ENCODE measurements around the gene SCPEP1.
A peak's percentile ranks its signal among the peaks of the same experiment; 100 is the strongest.

SCPEP1 gene, protein sequence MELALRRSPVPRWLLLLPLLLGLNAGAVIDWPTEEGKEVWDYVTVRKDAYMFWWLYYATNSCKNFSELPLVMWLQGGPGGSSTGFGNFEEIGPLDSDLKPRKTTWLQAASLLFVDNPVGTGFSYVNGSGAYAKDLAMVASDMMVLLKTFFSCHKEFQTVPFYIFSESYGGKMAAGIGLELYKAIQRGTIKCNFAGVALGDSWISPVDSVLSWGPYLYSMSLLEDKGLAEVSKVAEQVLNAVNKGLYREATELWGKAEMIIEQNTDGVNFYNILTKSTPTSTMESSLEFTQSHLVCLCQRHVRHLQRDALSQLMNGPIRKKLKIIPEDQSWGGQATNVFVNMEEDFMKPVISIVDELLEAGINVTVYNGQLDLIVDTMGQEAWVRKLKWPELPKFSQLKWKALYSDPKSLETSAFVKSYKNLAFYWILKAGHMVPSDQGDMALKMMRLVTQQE

DNA sequence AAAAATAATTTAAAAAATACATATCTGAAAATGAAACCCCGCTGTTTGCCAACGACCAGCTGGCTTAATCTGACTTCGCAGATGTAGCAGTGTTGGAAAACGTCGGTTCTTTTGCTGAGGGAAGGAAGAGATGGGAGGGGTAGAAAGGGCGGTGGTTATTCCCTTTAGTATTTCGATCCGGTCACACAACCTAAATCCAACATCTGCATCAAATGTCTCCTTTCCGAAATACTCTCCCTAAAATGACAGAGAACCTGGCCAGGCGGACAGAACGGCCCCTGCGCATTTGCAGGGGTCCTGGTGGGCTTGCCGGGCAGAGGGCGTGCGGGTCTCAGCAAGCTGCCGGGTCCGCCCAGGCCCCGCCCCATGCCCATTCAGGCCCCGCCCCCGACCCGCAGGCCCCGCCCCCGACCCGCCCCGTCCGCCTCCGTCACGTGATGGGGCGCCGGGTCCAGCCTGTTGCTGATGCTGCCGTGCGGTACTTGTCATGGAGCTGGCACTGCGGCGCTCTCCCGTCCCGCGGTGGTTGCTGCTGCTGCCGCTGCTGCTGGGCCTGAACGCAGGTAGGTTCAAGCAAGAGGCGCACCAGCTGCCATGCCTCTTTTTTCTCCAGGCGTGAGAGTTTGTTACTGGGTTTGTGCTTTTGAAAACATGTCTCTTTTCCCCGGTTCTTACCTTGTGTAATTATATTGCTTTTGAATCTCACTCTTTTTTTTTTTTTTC, at the start of gene SCPEP1:
Gene SCPEP1, plus strand, starts transcription at position 459 of the 723 bp plus-strand sequence. Its CDS starts 29 bp downstream, at position 488.
- peak within 1 kb of the TSS; percentile 70 to 83 (median 78) for H3K9ac ChIP-seq
- no peaks in the 10 kb centered on the region for H3K27me3 ChIP-seq
- H3K27ac ChIP-seq, result peak within 1 kb of the TSS; percentile 52 to 86 (median 69)
- H3K4me2 ChIP-seq, result peak within 1 kb of the TSS; percentile 82 to 98 (median 89)
- peak within 1 kb of the TSS; percentile 67 to 80 (median 70) for H3K4me3 ChIP-seq
- TF ChIP-seq Cebpa-rat (IDR thresholded peaks at IDR 0.05), result no peak
- peaks cover 0 to 11% (median 0%) of the 10 kb centered on the region in 11 experiments; a peak in 2 of 22 replicates for H4K20me1 ChIP-seq
- peaks cover 0 to 12% (median 10%) of the 10 kb centered on the region in 11 experiments; a peak in 20 of 22 replicates for H3K9me3 ChIP-seq (replicated peaks in 1 of 11)
- H3K4me1 ChIP-seq, result peaks cover 43 to 60% (median 52%) of the 10 kb centered on the region in 10 experiments
- H3K36me3 ChIP-seq, result peaks cover 0 to 13% (median 6%) of the 10 kb centered on the region in 11 experiments; a peak in 9 of 22 replicates

DNA sequence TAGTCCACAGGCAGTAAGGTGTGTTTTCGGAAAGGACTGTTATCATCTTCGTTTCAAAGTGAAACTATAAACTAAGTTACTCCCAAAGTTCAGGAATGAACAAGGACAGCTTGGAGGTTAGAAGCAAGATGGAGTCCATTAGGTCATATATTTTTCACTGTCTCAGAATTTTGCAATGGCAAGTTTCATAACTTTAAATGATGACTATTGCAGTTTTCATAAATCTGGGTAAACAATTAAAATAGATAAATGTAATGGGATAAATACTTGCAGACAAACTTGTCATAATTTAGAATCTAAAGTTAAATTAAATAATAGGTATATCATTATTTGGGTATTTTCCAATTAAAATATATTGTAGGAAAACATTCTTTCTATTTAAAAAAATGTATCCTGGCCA, 49.3 kb upstream of the SCPEP1 start:
- peaks cover 76 to 97% (median 84%) of the 10 kb centered on the region in 11 experiments for H3K9me3 ChIP-seq (replicated peaks in 1 of 11)
- H3K36me3 ChIP-seq, result peaks cover 13 to 26% (median 19%) of the 10 kb centered on the region in 11 experiments; a peak in 19 of 22 replicates
- no peaks in the 10 kb centered on the region for H4K20me1 ChIP-seq
- no peak for TF ChIP-seq Cebpa-rat (IDR thresholded peaks at IDR 0.05)
- H3K27ac ChIP-seq, result no peak overlapping the region
- H3K4me1 ChIP-seq, result no peaks in the 10 kb centered on the region
- H3K4me3 ChIP-seq, result 0 out of 20 replicates have a peak overlapping the region, but pooled peaks of 1 of the 10 experiments have one; percentile 20
- H3K27me3 ChIP-seq, result no peaks in the 10 kb centered on the region
- no peak overlapping the region for H3K4me2 ChIP-seq
- no peak overlapping the region for H3K9ac ChIP-seq

DNA sequence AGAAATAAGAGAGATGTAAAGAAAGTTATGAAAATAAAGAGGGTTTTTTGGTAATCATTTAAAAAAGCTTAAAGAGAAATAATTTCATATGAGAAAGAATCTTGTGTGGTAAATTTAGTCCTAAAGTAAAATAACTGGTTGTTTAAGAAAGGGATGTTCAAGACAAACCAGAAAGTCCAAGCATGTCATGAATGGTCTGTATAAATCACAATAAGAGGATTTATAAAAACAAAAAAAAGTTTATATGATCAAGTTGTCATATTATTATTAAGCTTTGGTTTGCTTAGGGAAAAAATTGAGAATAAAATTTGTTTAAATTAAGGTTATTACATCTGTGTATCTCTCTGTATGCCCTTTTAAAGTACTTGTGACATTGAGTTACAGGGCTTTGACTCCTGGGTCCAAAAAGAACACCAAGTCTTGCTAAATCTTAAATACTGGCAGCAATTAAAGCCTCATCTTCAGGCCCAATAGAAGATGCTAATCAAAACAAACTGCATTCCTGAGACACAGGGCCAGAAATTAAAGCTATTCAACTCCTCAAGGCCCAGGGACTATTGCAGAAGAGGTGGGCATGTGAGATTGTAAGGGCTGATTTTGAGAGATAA, 48.5 kb upstream of the SCPEP1 start:
- Histone ChIP-seq H4K20me1 (no peaks in the 10 kb centered on the region), H3K36me3 (peaks cover 21 to 35% (median 28%) of the 10 kb centered on the region in 11 experiments), H3K9me3 (replicated peaks in 1 of 11) (peaks cover 73 to 97% (median 89%) of the 10 kb centered on the region in 11 experiments), H3K4me2 (no peak overlapping the region), H3K27me3 (no peaks in the 10 kb centered on the region), H3K9ac (no peak overlapping the region), H3K4me1 (no peaks in the 10 kb centered on the region), H3K27ac (no peak overlapping the region), H3K4me3 (no peak overlapping the region; a peak in 1 of 20 replicates)
- no peak for TF ChIP-seq Cebpa-rat (IDR thresholded peaks at IDR 0.05)

DNA sequence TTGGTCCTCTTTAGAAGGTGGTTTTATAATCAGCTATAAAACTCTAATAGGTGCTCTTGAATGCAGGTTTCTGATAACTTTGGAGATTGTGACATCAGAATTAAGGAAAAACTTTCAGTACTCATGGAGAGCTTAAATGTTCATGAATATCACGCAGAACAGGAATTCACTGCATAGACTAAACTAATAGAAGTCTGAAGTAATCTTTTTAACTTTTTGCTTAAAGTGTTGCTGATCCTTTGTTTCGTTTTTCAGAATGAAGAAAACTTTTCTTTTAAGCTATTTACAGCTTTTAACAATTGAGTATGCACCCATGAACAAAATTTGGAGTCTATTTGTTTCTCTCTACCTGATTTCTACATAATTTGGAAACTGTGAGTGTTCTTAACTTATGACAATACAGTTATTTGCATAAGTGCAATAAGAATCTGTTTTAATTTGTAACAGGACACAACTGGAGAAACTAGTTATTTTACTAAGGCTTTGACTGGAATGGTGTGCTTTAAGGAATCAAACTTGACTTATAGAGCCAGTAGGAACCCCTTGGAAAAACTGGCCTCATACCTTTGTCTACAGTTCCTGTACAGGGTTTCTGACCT, 47.1 kb upstream of the SCPEP1 start:
- peaks cover 65 to 95% (median 87%) of the 10 kb centered on the region in 11 experiments for H3K9me3 ChIP-seq (replicated peaks in 1 of 11)
- no peaks in the 10 kb centered on the region for H3K4me1 ChIP-seq
- no peak overlapping the region for H3K9ac ChIP-seq
- no peaks in the 10 kb centered on the region for H3K27me3 ChIP-seq
- no peak overlapping the region for H3K27ac ChIP-seq
- no peak overlapping the region; a peak in 1 of 20 replicates for H3K4me3 ChIP-seq
- no peak for TF ChIP-seq Cebpa-rat (IDR thresholded peaks at IDR 0.05)
- H3K36me3 ChIP-seq, result peaks cover 35 to 49% (median 42%) of the 10 kb centered on the region in 11 experiments
- no peak overlapping the region for H3K4me2 ChIP-seq
- no peaks in the 10 kb centered on the region for H4K20me1 ChIP-seq

DNA sequence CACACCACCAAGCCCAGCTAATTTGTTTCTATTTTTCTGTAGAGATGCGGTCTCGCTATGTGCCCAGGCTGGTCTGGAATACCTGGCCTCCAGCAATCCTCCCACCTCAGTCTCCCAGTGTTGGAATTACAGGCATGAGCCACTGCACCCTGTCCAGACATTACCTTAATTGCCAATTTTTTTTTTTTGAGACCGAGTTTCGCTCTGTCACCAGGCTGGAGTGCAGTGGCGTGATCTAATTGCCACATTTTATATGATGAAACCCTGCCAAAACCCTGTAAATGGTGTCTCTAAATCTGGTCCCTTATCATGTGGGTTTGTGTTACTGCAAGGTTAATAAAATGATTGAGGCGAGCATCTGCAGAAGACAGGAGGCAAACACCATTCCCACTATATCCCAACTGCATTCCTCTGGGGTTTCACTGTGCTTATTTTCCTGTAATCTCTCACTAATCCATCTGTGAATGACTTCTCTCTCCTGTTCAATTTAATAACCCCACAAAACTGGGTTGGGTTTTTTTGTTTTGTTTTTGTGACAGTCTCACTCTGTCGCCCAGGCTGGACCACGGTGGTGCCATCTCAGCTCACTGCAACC, 44.7 kb upstream of the SCPEP1 start:
- TF ChIP-seq Cebpa-rat (IDR thresholded peaks at IDR 0.05), result no peak
- Histone ChIP-seq H4K20me1 (no peaks in the 10 kb centered on the region), H3K4me3 (no peak overlapping the region), H3K4me2 (no peak overlapping the region), H3K9me3 (replicated peaks in 1 of 11) (peaks cover 55 to 77% (median 69%) of the 10 kb centered on the region in 11 experiments), H3K4me1 (peaks cover 0 to 5% (median 0%) of the 10 kb centered on the region in 10 experiments; a peak in 2 of 20 replicates), H3K36me3 (peaks cover 59 to 73% (median 66%) of the 10 kb centered on the region in 11 experiments), H3K27ac (no peak overlapping the region), H3K9ac (no peak overlapping the region), H3K27me3 (no peaks in the 10 kb centered on the region)

DNA sequence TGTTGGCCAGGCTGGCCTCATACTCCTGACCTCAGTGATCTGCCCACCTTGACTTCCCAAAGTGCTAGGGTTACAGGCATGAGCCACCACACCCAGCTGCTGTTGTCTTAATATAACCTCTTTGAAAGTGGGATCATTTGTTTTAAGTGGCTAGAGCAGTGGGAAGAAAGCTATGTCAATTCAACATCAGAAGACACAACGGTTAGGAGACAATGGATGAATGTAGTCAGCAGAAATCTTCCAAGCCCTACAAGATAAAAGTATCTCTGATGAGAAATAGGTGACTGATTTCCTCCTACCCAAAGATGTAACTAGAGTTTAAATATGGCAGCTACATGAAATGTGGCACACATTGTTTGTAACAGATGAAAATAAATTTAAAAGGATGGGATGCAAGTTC, 44.1 kb upstream of the SCPEP1 start:
- no peak overlapping the region for H3K4me2 ChIP-seq
- no peak overlapping the region for H3K9ac ChIP-seq
- H3K27me3 ChIP-seq, result no peaks in the 10 kb centered on the region
- no peak overlapping the region for H3K4me3 ChIP-seq
- H3K4me1 ChIP-seq, result peaks cover 0 to 8% (median 0%) of the 10 kb centered on the region in 10 experiments; a peak in 2 of 20 replicates
- H4K20me1 ChIP-seq, result no peaks in the 10 kb centered on the region
- H3K36me3 ChIP-seq, result peaks cover 65 to 79% (median 72%) of the 10 kb centered on the region in 11 experiments
- no peak overlapping the region for H3K27ac ChIP-seq
- peaks cover 49 to 71% (median 63%) of the 10 kb centered on the region in 11 experiments for H3K9me3 ChIP-seq (replicated peaks in 1 of 11)
- TF ChIP-seq Cebpa-rat (IDR thresholded peaks at IDR 0.05), result no peak

GRCh38 chr17:56934280-56934679, 43.7 kb upstream of the SCPEP1 start:
- Histone ChIP-seq H3K4me1 (peaks cover 0 to 8% (median 0%) of the 10 kb centered on the region in 10 experiments; a peak in 2 of 20 replicates), H3K36me3 (peaks cover 70 to 82% (median 76%) of the 10 kb centered on the region in 11 experiments), H3K9me3 (replicated peaks in 1 of 11) (peaks cover 45 to 67% (median 59%) of the 10 kb centered on the region in 11 experiments), H3K4me3 (no peak overlapping the region), H3K4me2 (no peak overlapping the region), H3K9ac (no peak overlapping the region), H3K27ac (no peak overlapping the region), H4K20me1 (peaks cover 0 to 2% (median 0%) of the 10 kb centered on the region in 11 experiments; a peak in 1 of 22 replicates), H3K27me3 (no peaks in the 10 kb centered on the region)
- TF ChIP-seq Cebpa-rat (IDR thresholded peaks at IDR 0.05), result no peak

GRCh38 chr17:56935461-56935860, 42.5 kb upstream of the SCPEP1 start:
- peaks cover 0 to 10% (median 0%) of the 10 kb centered on the region in 11 experiments; a peak in 2 of 22 replicates for H4K20me1 ChIP-seq
- no peak overlapping the region for H3K27ac ChIP-seq
- no peak for TF ChIP-seq Cebpa-rat (IDR thresholded peaks at IDR 0.05)
- no peaks in the 10 kb centered on the region for H3K27me3 ChIP-seq
- peaks cover 80 to 94% (median 87%) of the 10 kb centered on the region in 11 experiments for H3K36me3 ChIP-seq
- peaks cover 0 to 13% (median 0%) of the 10 kb centered on the region in 10 experiments; a peak in 4 of 20 replicates for H3K4me1 ChIP-seq
- H3K9ac ChIP-seq, result no peak overlapping the region
- H3K4me3 ChIP-seq, result no peak overlapping the region
- H3K9me3 ChIP-seq (replicated peaks in 1 of 11), result peaks cover 34 to 55% (median 47%) of the 10 kb centered on the region in 11 experiments
- H3K4me2 ChIP-seq, result no peak overlapping the region
